Endodermal cell (in vitro differentiated cells): ENCODE measurements around the gene FASN. TPM values are rescaled to one million over a fixed set of nuclear protein-coding genes. Genes with fewer than 3 reads are reported as not detected.

Experiments used
- DNase-seq: peaks from one replicate; pipeline ENCODE4 v3.0.0-alpha.2; 2017
- H3K27ac ChIP-seq: 2 replicates; pipeline ENCODE4 v1.5.1; 2013; ENCODE audit warnings: mild to moderate bottlenecking, low read depth, low read length, moderate library complexity
- H3K27me3 ChIP-seq: 2 replicates; pipeline ENCODE4 v1.6.1; 2013; ENCODE audit warnings: mild to moderate bottlenecking, low read length, moderate library complexity; ENCODE audit not compliant: insufficient read depth, control insufficient read depth, poor library complexity, severe bottlenecking
- H3K36me3 ChIP-seq: 2 replicates; pipeline ENCODE4 v1.7.0; 2013; ENCODE audit warnings: mild to moderate bottlenecking, low read length, moderate library complexity; ENCODE audit not compliant: control insufficient read depth, insufficient read depth
- H3K4me1 ChIP-seq: one replicate; pipeline ENCODE4 v1.7.0; 2013; ENCODE audit warnings: low read length; ENCODE audit not compliant: control insufficient read depth, insufficient read depth
- H3K4me3 ChIP-seq: 2 replicates; pipeline ENCODE4 v1.5.1; 2013; ENCODE audit warnings: mild to moderate bottlenecking, low read length, moderate library complexity
- H3K9ac ChIP-seq: 2 replicates; pipeline ENCODE4 v1.6.1; 2013; ENCODE audit warnings: mild to moderate bottlenecking, low read length, moderate library complexity; ENCODE audit not compliant: poor library complexity, severe bottlenecking; ENCODE audit errors: extremely low read depth
- H3K9me3 ChIP-seq: 2 replicates; pipeline ENCODE4 v1.6.1; 2013; ENCODE audit warnings: mild to moderate bottlenecking, low read length, moderate library complexity; ENCODE audit not compliant: control insufficient read depth
- H3K27ac Mint-ChIP-seq: 2 replicates; pipeline ENCODE4 v1.8.0; 2020; ENCODE audit warnings: mixed read lengths
- H3K27me3 Mint-ChIP-seq: 2 replicates; pipeline ENCODE4 v1.8.0; 2021; ENCODE audit warnings: mild to moderate bottlenecking, mixed read lengths; ENCODE audit not compliant: insufficient read depth
- H3K36me3 Mint-ChIP-seq: 2 replicates; pipeline ENCODE4 v1.8.0; 2020; ENCODE audit warnings: low read depth, mixed read lengths
- H3K4me1 Mint-ChIP-seq: 2 replicates; pipeline ENCODE4 v1.8.0; 2020; ENCODE audit warnings: mixed read lengths
- H3K4me3 Mint-ChIP-seq: 2 replicates; pipeline ENCODE4 v1.8.0; 2020; ENCODE audit warnings: mild to moderate bottlenecking, moderate library complexity, mixed read lengths
- H3K9me3 Mint-ChIP-seq: 2 replicates; pipeline ENCODE4 v1.8.0; 2020; ENCODE audit warnings: mild to moderate bottlenecking, mixed read lengths
- CTCF ChIP-seq: fragments of 200-600 bp; sonication (generic); conservative IDR thresholded peaks from 2 replicates; pipeline ENCODE4 v1.5.0; 2021; ENCODE audit warnings: antibody characterized with exemption, mild to moderate bottlenecking
- WGBS, 2 experiments: methylation state at CpG; one replicate each; pipeline versions ENCODE4 v1.1.5 to v1.1.7; 2013; ENCODE audit warnings: missing lambda C conversion rate in 2 of 2, mixed read lengths in 1 of 2; ENCODE audit not compliant: insufficient coverage in 1 of 2, insufficient read length in 1 of 2; 5-methylcytosine and 5-hydroxymethylcytosine counted together
- total RNA-seq, 2 donors: library from RNA; stranded (reverse); fragmentation: NEBNext Ultra II Directional in 1 of 2; extraction: Animal tissue kit (Norgen Biotek cat#: 25700) in 1 of 2; gene quantifications; 2 replicates in 1 of 2; 3 replicates in 1 of 2; pipeline ENCODE4 v1.2.1, GENCODE V29; 2021

FASN gene
- total RNA-seq, 2 donors from 2014 or later: 371 to 498 TPM

DNA sequence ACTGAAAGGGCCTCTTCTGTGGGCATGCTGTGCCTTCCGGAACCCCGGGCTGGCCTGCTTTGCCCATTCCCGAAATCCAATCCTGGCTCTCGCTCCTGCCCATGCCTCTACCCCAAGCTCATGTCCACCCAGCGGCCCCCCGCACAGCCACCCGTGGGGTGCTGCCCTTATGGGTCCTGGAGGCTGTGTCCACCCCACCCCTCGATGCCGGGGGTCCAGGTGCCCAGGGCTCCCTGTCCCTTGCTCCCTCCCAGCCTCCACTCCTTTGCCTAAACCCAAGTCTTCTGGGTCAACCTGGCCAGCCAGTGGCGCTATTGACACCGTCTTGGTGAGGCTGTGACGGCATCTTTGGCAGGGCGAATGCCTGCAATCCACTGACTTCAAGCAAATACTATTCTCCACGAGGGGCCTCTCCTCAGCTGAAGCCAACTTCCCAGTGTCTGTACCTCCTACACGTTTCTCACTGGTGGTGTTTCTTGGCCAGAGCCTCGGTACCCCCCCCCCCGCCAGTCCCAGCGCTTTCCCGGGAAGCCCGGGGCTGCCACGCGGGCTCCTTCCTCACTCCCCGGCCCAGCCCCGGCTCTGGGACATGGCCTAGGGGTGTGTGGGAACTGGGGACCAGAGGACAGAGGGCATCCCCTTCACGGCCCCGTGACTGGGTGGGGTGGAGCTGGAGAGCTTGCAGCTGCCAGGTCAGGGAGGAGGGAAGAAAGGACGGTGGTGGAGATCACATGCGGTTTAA lies 20.2 kb downstream of the FASN start:
- H3K9me3 Mint-ChIP-seq: no peaks in the 10 kb centered on the region
- H3K27ac ChIP-seq: peak overlapping the region; percentile 32
- H3K4me3 Mint-ChIP-seq: no peak overlapping the region
- H3K27me3 Mint-ChIP-seq: peaks cover 8% of the 10 kb centered on the region
- H3K36me3 Mint-ChIP-seq: peaks cover 21% of the 10 kb centered on the region
- 91 to 95% methylated on average over 16 to 28 of the region's 28 CpGs for whole genome bisulfite sequencing, 2 experiments
- H3K9me3 ChIP-seq: no peaks in the 10 kb centered on the region
- no peak overlapping the region for H3K9ac ChIP-seq
- no peak for TF ChIP-seq CTCF
- H3K4me1 Mint-ChIP-seq: no peaks in the 10 kb centered on the region
- no peaks in the 10 kb centered on the region for H3K4me1 ChIP-seq
- peak; percentile 84 for DNase-seq
- peaks cover 22% of the 10 kb centered on the region for H3K36me3 ChIP-seq
- H3K27ac Mint-ChIP-seq: peak overlapping the region; percentile 75
- no peaks in the 10 kb centered on the region for H3K27me3 ChIP-seq
- H3K4me3 ChIP-seq: no peak overlapping the region

- peaks cover 11% of the 10 kb centered on the region for H3K27me3 Mint-ChIP-seq
- no peaks in the 10 kb centered on the region for H3K9me3 Mint-ChIP-seq
- H3K36me3 ChIP-seq: peaks cover 17% of the 10 kb centered on the region
- H3K27me3 ChIP-seq: no peaks in the 10 kb centered on the region
- peak; percentile 32 for TF ChIP-seq CTCF
- WGBS, 2 experiments: 91 to 96% methylated on average over 15 to 21 of the region's 21 CpGs
- H3K4me3 Mint-ChIP-seq: no peak overlapping the region
- no peaks in the 10 kb centered on the region for H3K4me1 ChIP-seq
- H3K9ac ChIP-seq: no peak overlapping the region
- H3K36me3 Mint-ChIP-seq: peaks cover 21% of the 10 kb centered on the region
- no peaks in the 10 kb centered on the region for H3K4me1 Mint-ChIP-seq
- H3K4me3 ChIP-seq: no peak overlapping the region
- DNase-seq: peak; percentile 79
- no peaks in the 10 kb centered on the region for H3K9me3 ChIP-seq
- peak overlapping the region; percentile 40 for H3K27ac ChIP-seq
- H3K27ac Mint-ChIP-seq: no peak overlapping the region
Observed at GRCh38 chr17:82076785-82077591, 21.0 kb downstream of the FASN start.

DNA sequence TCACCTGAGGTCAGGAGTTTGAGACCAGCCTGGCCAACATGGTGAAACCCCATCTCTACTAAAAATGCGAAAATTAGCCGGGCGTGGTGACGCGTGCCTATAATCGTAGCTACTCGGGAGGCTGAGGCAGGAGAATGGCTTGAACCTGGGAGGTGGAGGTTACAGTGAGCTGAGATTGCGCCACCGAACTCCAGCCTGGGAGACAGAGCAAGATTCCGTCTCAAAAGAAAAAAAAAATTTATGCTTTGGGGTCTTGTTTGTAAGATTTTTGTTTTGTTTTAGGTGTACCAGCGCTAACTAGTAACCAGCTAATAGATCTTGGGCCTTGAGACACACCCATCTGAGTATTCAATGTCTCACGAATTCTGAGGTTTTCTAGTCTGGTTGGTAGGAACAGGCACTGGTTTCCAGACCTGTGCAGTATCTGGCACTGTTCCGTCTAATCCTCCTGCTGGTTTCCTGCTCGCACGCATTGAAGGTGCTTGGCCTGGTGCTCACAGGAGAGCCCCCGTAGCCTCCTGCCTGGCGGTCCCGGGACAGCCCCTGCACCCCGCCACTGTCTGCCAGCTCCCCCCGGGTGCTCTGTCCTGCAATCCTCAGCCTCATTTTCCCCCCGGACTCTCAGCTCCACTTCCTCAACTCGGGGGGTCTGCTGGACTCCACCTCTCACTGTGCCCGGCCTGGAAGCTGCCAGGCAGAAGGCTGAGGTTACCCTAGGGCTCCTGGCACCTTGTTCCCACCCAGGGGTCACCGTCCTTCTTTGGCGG lies 21.8 kb downstream of the FASN start:
- Histone ChIP-seq H3K9me3 (no peaks in the 10 kb centered on the region), H3K4me3 (no peak overlapping the region), H3K9ac (no peak overlapping the region), H3K4me1 (no peaks in the 10 kb centered on the region), H3K36me3 (peaks cover 13% of the 10 kb centered on the region), H3K27ac (peak overlapping the region; percentile 40), H3K27me3 (no peaks in the 10 kb centered on the region)
- Mint-ChIP-seq H3K4me1 (no peaks in the 10 kb centered on the region), H3K27me3 (peaks cover 12% of the 10 kb centered on the region), H3K4me3 (no peak overlapping the region), H3K9me3 (no peaks in the 10 kb centered on the region), H3K27ac (peak overlapping the region; percentile 35), H3K36me3 (peaks cover 21% of the 10 kb centered on the region)
- no peak for DNase-seq
- TF ChIP-seq CTCF: no peak
- 93% methylated on average over 19 to 25 of the region's 25 CpGs for WGBS, 2 experiments
